Measurements from ENCODE around the gene ESYT2. TPM values are rescaled to one million over a fixed set of nuclear protein-coding genes. Genes with fewer than 3 reads are reported as not detected.

The ESYT2 gene
- polyA plus RNA-seq, 1 of the 3 experiments (the other 2 are of a cell fraction) = 34.2 TPM

DNA sequence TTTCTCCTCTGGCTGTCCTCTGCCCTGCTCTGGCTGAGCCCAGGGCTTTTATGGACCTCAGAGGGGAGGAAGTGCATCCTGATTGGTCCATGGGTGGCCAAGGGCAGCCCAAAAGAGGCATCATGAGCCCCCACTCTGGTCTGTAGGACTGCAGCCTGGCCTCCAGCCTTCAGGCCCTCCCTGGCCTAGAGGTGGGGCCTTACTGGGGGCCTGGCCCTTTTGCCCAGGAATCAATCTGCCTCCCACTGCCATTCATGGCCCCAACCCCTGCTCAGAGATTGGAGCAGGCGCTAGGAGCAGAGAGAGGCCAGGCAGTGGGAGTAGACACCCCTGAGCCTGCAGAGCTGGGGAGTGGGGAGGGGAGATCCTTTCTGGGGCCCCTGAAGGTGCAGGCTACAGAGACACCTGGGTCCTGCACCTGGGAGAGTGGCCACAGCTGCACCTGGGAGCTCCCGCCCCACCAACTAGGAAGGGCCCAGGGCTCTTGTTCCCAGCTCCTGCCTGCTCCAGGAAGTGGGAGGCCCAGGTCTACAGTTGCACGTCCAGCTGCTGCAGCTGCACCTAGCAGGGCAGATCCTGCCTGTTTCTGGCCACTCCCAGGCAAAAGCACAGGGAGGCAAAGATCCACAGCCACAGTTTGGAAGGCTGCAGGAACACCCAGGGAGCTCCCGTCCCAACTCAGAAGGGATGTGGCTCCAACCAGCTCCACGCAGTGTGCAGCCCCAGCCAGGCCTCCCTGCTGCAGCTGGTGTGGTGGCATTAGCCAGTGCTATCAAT lies 20.6 kb upstream of the ESYT2 start:
- Histone ChIP-seq H3K4me3 (ENCODE audit: low read depth in 2 of 2, low read length in 1 of 2) (no peak overlapping the region), H3K27ac (ENCODE audit: low read depth in 2 of 2, low read length in 1 of 2) (no peak overlapping the region), H4K20me1 (ENCODE audit: insufficient read depth) (no peaks in the 10 kb centered on the region), H3K9me3 (peaks cover 11% of the 10 kb centered on the region; the same call in 1 of the 2 replicates), H3K79me2 (ENCODE audit: insufficient read depth) (no peaks in the 10 kb centered on the region), H3K27me3 (ENCODE audit: insufficient read depth) (no peaks in the 10 kb centered on the region), H3K4me2 (no peak overlapping the region), H3K9ac (no peak overlapping the region), H2AFZ (ENCODE audit: low read depth) (no peak overlapping the region), H3F3A (replicated peaks; ENCODE audit: insufficient read depth) (no peaks in the 10 kb centered on the region), H3K4me1 (ENCODE audit: control insufficient read depth in 1 of 2, insufficient read depth in 2 of 2, low read depth in 1 of 2, low read length in 1 of 2) (no peaks in the 10 kb centered on the region), H3K9me2 (no peaks in the 10 kb centered on the region), H3K36me3 (replicated peaks in 1 of 2; ENCODE audit: control insufficient read depth in 1 of 2, insufficient read depth in 2 of 2, low read length in 1 of 2) (no peaks in the 10 kb centered on the region)
- no peak for DNase-seq
- TF ChIP-seq, protein P1, sequence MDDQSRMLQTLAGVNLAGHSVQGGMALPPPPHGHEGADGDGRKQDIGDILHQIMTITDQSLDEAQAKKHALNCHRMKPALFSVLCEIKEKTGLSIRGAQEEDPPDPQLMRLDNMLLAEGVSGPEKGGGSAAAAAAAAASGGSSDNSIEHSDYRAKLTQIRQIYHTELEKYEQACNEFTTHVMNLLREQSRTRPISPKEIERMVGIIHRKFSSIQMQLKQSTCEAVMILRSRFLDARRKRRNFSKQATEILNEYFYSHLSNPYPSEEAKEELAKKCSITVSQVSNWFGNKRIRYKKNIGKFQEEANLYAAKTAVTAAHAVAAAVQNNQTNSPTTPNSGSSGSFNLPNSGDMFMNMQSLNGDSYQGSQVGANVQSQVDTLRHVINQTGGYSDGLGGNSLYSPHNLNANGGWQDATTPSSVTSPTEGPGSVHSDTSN (IDR thresholded peaks at IDR 0.05) = no peak
- TF ChIP-seq TEAD4 (IDR thresholded peaks at IDR 0.05; ENCODE audit: borderline replicate concordance, insufficient read depth) = no peak
- TF ChIP-seq CHD2 (IDR thresholded peaks at IDR 0.05; ENCODE audit: low read length, partially characterized antibody) = no peak
- TF ChIP-seq RCOR1 (IDR thresholded peaks at IDR 0.05; ENCODE audit: low read length) = no peak
- TF ChIP-seq POLR2AphosphoS5 (IDR thresholded peaks at IDR 0.05; ENCODE audit: low read depth, low read length) = no peak
- TF ChIP-seq, protein P2, sequence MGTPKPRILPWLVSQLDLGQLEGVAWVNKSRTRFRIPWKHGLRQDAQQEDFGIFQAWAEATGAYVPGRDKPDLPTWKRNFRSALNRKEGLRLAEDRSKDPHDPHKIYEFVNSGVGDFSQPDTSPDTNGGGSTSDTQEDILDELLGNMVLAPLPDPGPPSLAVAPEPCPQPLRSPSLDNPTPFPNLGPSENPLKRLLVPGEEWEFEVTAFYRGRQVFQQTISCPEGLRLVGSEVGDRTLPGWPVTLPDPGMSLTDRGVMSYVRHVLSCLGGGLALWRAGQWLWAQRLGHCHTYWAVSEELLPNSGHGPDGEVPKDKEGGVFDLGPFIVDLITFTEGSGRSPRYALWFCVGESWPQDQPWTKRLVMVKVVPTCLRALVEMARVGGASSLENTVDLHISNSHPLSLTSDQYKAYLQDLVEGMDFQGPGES (IDR thresholded peaks at IDR 0.05; ENCODE audit: low read depth, low read length) = no peak
- no peak for TF ChIP-seq EP300 (IDR thresholded peaks at IDR 0.05; ENCODE audit: borderline replicate concordance in 1 of 2, low read depth in 1 of 2, low read length in 1 of 2)
- no peak for TF ChIP-seq EZH2phosphoT487 (IDR thresholded peaks at IDR 0.05; ENCODE audit: borderline replicate concordance, low read depth)
- TF ChIP-seq, protein P3, sequence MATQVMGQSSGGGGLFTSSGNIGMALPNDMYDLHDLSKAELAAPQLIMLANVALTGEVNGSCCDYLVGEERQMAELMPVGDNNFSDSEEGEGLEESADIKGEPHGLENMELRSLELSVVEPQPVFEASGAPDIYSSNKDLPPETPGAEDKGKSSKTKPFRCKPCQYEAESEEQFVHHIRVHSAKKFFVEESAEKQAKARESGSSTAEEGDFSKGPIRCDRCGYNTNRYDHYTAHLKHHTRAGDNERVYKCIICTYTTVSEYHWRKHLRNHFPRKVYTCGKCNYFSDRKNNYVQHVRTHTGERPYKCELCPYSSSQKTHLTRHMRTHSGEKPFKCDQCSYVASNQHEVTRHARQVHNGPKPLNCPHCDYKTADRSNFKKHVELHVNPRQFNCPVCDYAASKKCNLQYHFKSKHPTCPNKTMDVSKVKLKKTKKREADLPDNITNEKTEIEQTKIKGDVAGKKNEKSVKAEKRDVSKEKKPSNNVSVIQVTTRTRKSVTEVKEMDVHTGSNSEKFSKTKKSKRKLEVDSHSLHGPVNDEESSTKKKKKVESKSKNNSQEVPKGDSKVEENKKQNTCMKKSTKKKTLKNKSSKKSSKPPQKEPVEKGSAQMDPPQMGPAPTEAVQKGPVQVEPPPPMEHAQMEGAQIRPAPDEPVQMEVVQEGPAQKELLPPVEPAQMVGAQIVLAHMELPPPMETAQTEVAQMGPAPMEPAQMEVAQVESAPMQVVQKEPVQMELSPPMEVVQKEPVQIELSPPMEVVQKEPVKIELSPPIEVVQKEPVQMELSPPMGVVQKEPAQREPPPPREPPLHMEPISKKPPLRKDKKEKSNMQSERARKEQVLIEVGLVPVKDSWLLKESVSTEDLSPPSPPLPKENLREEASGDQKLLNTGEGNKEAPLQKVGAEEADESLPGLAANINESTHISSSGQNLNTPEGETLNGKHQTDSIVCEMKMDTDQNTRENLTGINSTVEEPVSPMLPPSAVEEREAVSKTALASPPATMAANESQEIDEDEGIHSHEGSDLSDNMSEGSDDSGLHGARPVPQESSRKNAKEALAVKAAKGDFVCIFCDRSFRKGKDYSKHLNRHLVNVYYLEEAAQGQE (IDR thresholded peaks at IDR 0.05; ENCODE audit: low read depth, low read length) = no peak
- TF ChIP-seq, protein P4, sequence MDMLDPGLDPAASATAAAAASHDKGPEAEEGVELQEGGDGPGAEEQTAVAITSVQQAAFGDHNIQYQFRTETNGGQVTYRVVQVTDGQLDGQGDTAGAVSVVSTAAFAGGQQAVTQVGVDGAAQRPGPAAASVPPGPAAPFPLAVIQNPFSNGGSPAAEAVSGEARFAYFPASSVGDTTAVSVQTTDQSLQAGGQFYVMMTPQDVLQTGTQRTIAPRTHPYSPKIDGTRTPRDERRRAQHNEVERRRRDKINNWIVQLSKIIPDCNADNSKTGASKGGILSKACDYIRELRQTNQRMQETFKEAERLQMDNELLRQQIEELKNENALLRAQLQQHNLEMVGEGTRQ (IDR thresholded peaks at IDR 0.05; ENCODE audit: borderline replicate concordance, low read depth, low read length) = no peak
- TF ChIP-seq NFIC (IDR thresholded peaks at IDR 0.05; ENCODE audit: borderline replicate concordance) = no peak
- no peak for TF ChIP-seq YY1 (IDR thresholded peaks at IDR 0.05; ENCODE audit: low read depth)
- TF ChIP-seq, protein P5, sequence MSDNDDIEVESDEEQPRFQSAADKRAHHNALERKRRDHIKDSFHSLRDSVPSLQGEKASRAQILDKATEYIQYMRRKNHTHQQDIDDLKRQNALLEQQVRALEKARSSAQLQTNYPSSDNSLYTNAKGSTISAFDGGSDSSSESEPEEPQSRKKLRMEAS (IDR thresholded peaks at IDR 0.05; ENCODE audit: low read depth) = no peak
- TF ChIP-seq FOXM1 (IDR thresholded peaks at IDR 0.05; ENCODE audit: low read depth) = no peak
- TF ChIP-seq MXI1 (IDR thresholded peaks at IDR 0.05; ENCODE audit: low read depth, low read length) = no peak
- TF ChIP-seq GATA2 (CRISPR knock-in tag; IDR thresholded peaks at IDR 0.05) = no peak
- TF ChIP-seq RAD21 (IDR thresholded peaks at IDR 0.05; ENCODE audit: low read length) = no peak
- no peak for TF ChIP-seq NRF1 (IDR thresholded peaks at IDR 0.05; ENCODE audit: low read depth, low read length)
- no peak for TF ChIP-seq SMC3 (IDR thresholded peaks at IDR 0.05; ENCODE audit: low read depth, low read length)
- WGBS (ENCODE audit: low lambda C conversion rate) = 68% methylated on average over 5 of the region's 5 CpGs
- ChIA-PET CTCF (interaction anchor here (0.9 to 1.7 kb wide), 3 partner anchors 17 to 127 kb away, joined by 3 to 6 read pairs (median 3); no protein-coding TSS in a partner anchor), POLR2A (no interaction called here)

Measured in SK-N-SH (cell line).